Panc1 (cell line): Measurements from ENCODE around the gene MPL. TPM values are rescaled to one million over a fixed set of nuclear protein-coding genes. Genes with fewer than 3 reads are reported as not detected.

Source experiments
- ATAC-seq: fragments of 200-7000 bp; cut with Tn5 transposase; 2 replicates; pipeline ENCODE4 v1.9.1; 2020; ENCODE audit warnings: mild to moderate bottlenecking, moderate library complexity
- BruUV-seq: library from RNA; stranded (reverse); fragments of 400-500 nt; replicated peaks from 2 replicates; lab custom pipeline; 2021; lab: Mats Ljungman, UMichigan
- CTCF ChIA-PET: fragments of 300-600 bp; sonication (Branson Sonifier 250); formaldehyde crosslinking; loops from one replicate; lab custom pipeline; 2022; ENCODE audit warnings: antibody characterized with exemption; lab: Charles Lee
- POLR2A ChIA-PET: fragments of 300-600 bp; sonication (Branson Sonifier 250); formaldehyde crosslinking; loops from one replicate; lab custom pipeline; 2022; ENCODE audit warnings: antibody characterized with exemption; lab: Charles Lee
- DNase-seq: peaks from one replicate; pipeline ENCODE4 v3.0.0-alpha.2; 2010; ENCODE audit warnings: low read depth, low spot score
- H3K27ac ChIP-seq: 2 replicates; pipeline ENCODE4 v1.5.1; 2011; ENCODE audit warnings: mild to moderate bottlenecking, low read length, inconsistent platforms
- H3K27me3 ChIP-seq: fragments of 200-500 bp; sonication (Bioruptor generic); 2 replicates; pipeline ENCODE4 v1.6.0; 2014; ENCODE audit warnings: low read length, inconsistent platforms; ENCODE audit not compliant: control insufficient read depth, insufficient read depth
- H3K36me3 ChIP-seq: fragments of 200-500 bp; sonication (Bioruptor generic); 2 replicates; pipeline ENCODE4 v1.5.1; 2014; ENCODE audit warnings: inconsistent platforms, mild to moderate bottlenecking, low read length, moderate library complexity; ENCODE audit not compliant: control insufficient read depth, insufficient read depth
- H3K4me1 ChIP-seq: 2 replicates; pipeline ENCODE4 v1.5.1; 2011; ENCODE audit warnings: inconsistent platforms, mild to moderate bottlenecking, low read length, moderate library complexity; ENCODE audit not compliant: control insufficient read depth, insufficient read depth
- H3K4me3 ChIP-seq, 2 experiments: 2 replicates each; pipeline ENCODE4 v1.5.1; 2011 to 2012; ENCODE audit warnings: low read depth in 2 of 2, low read length in 2 of 2, mild to moderate bottlenecking in 2 of 2, inconsistent platforms in 1 of 2, moderate library complexity in 1 of 2
- H3K9me3 ChIP-seq: fragments of 200-500 bp; sonication (Bioruptor generic); 2 replicates; pipeline ENCODE4 v1.5.1; 2014; ENCODE audit warnings: low read depth, mild to moderate bottlenecking, inconsistent platforms, low read length, moderate library complexity; ENCODE audit not compliant: control insufficient read depth, insufficient read depth
- CTCF ChIP-seq: fragments of 450-650 bp; IDR thresholded peaks from 2 replicates; pipeline ENCODE4 v1.5.1; 2017; ENCODE audit warnings: mild to moderate bottlenecking
- POLR2AphosphoS5 ChIP-seq: IDR thresholded peaks from 2 replicates; pipeline ENCODE4 v1.6.1; 2012; ENCODE audit warnings: mild to moderate bottlenecking, low read depth, low read length, moderate library complexity
- SIN3A ChIP-seq: IDR thresholded peaks from 2 replicates; pipeline ENCODE4 v1.6.1; 2012; ENCODE audit warnings: low read depth, mild to moderate bottlenecking, low read length, moderate library complexity, borderline replicate concordance; ENCODE audit not compliant: insufficient read depth
- TCF7L2 ChIP-seq: IDR thresholded peaks from 2 replicates; pipeline ENCODE4 v1.6.1; 2011; ENCODE audit warnings: mild to moderate bottlenecking, low read depth, low read length, inconsistent platforms
- in situ Hi-C: cut with HindIII; loops from 2 replicates; pipeline ENCODE4 v1.10.0; 2016; ENCODE audit warnings: low sequenced_read_pairs, low pct_unique_long_range_greater_than_20kb
- intact Hi-C: fragments of 100-400 bp; cut with micrococcal nuclease; formaldehyde crosslinking; loops from one replicate; pipeline ENCODE4 v1.10.0; 2022; ENCODE audit not compliant: unreplicated experiment
- total RNA-seq: library from RNA; stranded (reverse); gene quantifications from one replicate; pipeline ENCODE4 v1.2.1, GENCODE V29; 2021; ENCODE audit not compliant: unreplicated experiment
- TF ChIP-seq, protein P1 (sequence below), 2 experiments: IDR thresholded peaks; 2 replicates each; pipeline ENCODE4 v1.6.1; 2011 to 2012; ENCODE audit warnings: low read depth in 2 of 2, control low read depth in 1 of 2, low read length in 1 of 2, mild to moderate bottlenecking in 1 of 2, moderate library complexity in 1 of 2; ENCODE audit not compliant: insufficient read depth in 1 of 2

The MPL gene
- total RNA-seq, 1 experiment from 2014 or later, result not detected

GRCh38 chr1:43346636-43347035 is 9.0 kb downstream of the MPL start:
- no peaks in the 10 kb centered on the region for H3K9me3 ChIP-seq
- no peak for ATAC-seq
- CTCF ChIA-PET, result no interaction called here
- BruUV-seq, result no TSS peak
- TF ChIP-seq CTCF, result no peak
- no peak for TF ChIP-seq POLR2AphosphoS5
- TF ChIP-seq TCF7L2, result no peak
- TF ChIP-seq, protein P1, sequence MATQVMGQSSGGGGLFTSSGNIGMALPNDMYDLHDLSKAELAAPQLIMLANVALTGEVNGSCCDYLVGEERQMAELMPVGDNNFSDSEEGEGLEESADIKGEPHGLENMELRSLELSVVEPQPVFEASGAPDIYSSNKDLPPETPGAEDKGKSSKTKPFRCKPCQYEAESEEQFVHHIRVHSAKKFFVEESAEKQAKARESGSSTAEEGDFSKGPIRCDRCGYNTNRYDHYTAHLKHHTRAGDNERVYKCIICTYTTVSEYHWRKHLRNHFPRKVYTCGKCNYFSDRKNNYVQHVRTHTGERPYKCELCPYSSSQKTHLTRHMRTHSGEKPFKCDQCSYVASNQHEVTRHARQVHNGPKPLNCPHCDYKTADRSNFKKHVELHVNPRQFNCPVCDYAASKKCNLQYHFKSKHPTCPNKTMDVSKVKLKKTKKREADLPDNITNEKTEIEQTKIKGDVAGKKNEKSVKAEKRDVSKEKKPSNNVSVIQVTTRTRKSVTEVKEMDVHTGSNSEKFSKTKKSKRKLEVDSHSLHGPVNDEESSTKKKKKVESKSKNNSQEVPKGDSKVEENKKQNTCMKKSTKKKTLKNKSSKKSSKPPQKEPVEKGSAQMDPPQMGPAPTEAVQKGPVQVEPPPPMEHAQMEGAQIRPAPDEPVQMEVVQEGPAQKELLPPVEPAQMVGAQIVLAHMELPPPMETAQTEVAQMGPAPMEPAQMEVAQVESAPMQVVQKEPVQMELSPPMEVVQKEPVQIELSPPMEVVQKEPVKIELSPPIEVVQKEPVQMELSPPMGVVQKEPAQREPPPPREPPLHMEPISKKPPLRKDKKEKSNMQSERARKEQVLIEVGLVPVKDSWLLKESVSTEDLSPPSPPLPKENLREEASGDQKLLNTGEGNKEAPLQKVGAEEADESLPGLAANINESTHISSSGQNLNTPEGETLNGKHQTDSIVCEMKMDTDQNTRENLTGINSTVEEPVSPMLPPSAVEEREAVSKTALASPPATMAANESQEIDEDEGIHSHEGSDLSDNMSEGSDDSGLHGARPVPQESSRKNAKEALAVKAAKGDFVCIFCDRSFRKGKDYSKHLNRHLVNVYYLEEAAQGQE (IDR thresholded peaks at IDR 0.05; ENCODE audit: insufficient read depth in 1 of 2, low read depth in 2 of 2, low read length in 1 of 2), result no peak
- DNase-seq, result no peak
- H3K27ac ChIP-seq, result no peak overlapping the region
- H3K4me3 ChIP-seq, result no peak overlapping the region
- POLR2A ChIA-PET, result no interaction called here
- intact Hi-C loops (no loop called here), in situ Hi-C loops (no loop called here)
- H3K27me3 ChIP-seq, result no peaks in the 10 kb centered on the region
- H3K36me3 ChIP-seq, result no peaks in the 10 kb centered on the region
- H3K4me1 ChIP-seq, result peaks cover 14% of the 10 kb centered on the region

- H3K36me3 ChIP-seq, result no peaks in the 10 kb centered on the region
- H3K4me1 ChIP-seq, result peaks cover 14% of the 10 kb centered on the region
- intact Hi-C loops, result no loop called here
- no peak for DNase-seq
- ChIA-PET POLR2A (interaction anchor here (0.6 to 1.1 kb wide), 2 partner anchors 10 to 66 kb away, joined by 3 to 4 read pairs; partner anchors contain the start of gene CDC20), CTCF (interaction anchor here (0.6 kb wide), 1 partner anchor 66 kb away, joined by 5 read pairs; no protein-coding TSS in a partner anchor)
- peak overlapping the region; percentile 59 to 67 for H3K4me3 ChIP-seq
- TF ChIP-seq TCF7L2 (no peak), SIN3A (no peak), CTCF (no peak), POLR2AphosphoS5 (no peak)
- TF ChIP-seq, protein P1 (IDR thresholded peaks at IDR 0.05; ENCODE audit: insufficient read depth in 1 of 2, low read depth in 2 of 2, low read length in 1 of 2), result no peak
- no TSS peak for BruUV-seq
- H3K27ac ChIP-seq, result peak overlapping the region; percentile 91
- no peaks in the 10 kb centered on the region for H3K9me3 ChIP-seq
- in situ Hi-C loops, result no loop called here
- ATAC-seq, result peak; percentile 57
- H3K27me3 ChIP-seq, result no peaks in the 10 kb centered on the region
Measured at GRCh38 chr1:43348343-43348808, 10.8 kb downstream of the MPL start.
